ENCODE results near the gene RFK.

RFK gene

GRCh38 chr9:76396144-76396543 lies 1.9 kb upstream of the RFK start:
- peaks cover 31% of the 10 kb centered on the region for H3K4me1 Mint-ChIP-seq
- no peak overlapping the region for H3K4me3 Mint-ChIP-seq
- ATAC-seq (no peak), DNase-seq (no peak)
- no peaks in the 10 kb centered on the region for H3K9me3 Mint-ChIP-seq
- H3K27ac Mint-ChIP-seq, result no peak overlapping the region
- H3K27me3 Mint-ChIP-seq, result no peaks in the 10 kb centered on the region

- ATAC-seq (no peak), DNase-seq (no peak)
- Mint-ChIP-seq H3K9me3 (no peaks in the 10 kb centered on the region), H3K27ac (no peak overlapping the region), H3K4me1 (peaks cover 26% of the 10 kb centered on the region), H3K4me3 (peak overlapping the region; percentile 96 to 99), H3K27me3 (no peaks in the 10 kb centered on the region)
Measured at GRCh38 chr9:76395381-76395780, 1.2 kb upstream of the RFK start.

GRCh38 chr9:76394960-76395252 lies 680 bp upstream of the RFK start:
- Mint-ChIP-seq H3K4me3 (peak overlapping the region; percentile 96 to 99), H3K27ac (peak overlapping the region; percentile 97 to 98), H3K4me1 (peaks cover 21% of the 10 kb centered on the region), H3K27me3 (no peaks in the 10 kb centered on the region), H3K9me3 (no peaks in the 10 kb centered on the region)
- no peak for DNase-seq
- peak; percentile 72 for ATAC-seq

- DNase-seq (no peak), ATAC-seq (no peak)
- Mint-ChIP-seq H3K4me1 (peaks cover 20% of the 10 kb centered on the region), H3K4me3 (no peak overlapping the region), H3K27ac (no peak overlapping the region), H3K9me3 (no peaks in the 10 kb centered on the region), H3K27me3 (no peaks in the 10 kb centered on the region)
Measured at GRCh38 chr9:76390656-76391055, 3.6 kb downstream of the RFK start.

DNA sequence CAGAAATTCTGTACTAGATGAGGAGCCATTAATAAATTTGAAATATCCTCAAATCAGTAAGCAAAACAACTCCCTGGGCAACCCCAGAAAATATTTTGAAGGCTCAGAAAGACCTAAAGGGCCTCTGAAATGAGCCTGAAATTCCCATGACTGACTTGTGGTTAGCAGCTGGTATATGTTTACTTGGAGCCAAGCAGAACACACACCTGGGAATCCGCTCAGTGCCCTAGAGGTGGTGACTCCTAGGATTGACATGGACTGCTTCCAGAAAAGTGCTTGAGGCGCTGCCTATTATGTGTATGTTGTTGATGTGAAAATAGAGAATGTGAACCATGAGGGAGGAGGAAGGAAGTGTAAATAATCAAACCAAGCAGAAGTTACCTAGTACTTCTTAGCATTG lies 14.7 kb downstream of the RFK start:
- ATAC-seq, result no peak
- Mint-ChIP-seq H3K4me1 (no peaks in the 10 kb centered on the region), H3K9me3 (no peaks in the 10 kb centered on the region), H3K4me3 (no peak overlapping the region), H3K27me3 (no peaks in the 10 kb centered on the region), H3K27ac (no peak overlapping the region)
- DNase-seq, result no peak

GRCh38 chr9:76378367-76379073 lies 15.7 kb downstream of the RFK start:
- no peaks in the 10 kb centered on the region for H3K4me1 Mint-ChIP-seq
- no peaks in the 10 kb centered on the region for H3K9me3 Mint-ChIP-seq
- H3K4me3 Mint-ChIP-seq, result no peak overlapping the region
- H3K27ac Mint-ChIP-seq, result peak overlapping the region in 1 of 2 donors; percentile 20
- H3K27me3 Mint-ChIP-seq, result no peaks in the 10 kb centered on the region
- ATAC-seq (no peak), DNase-seq (no peak)

- H3K27ac Mint-ChIP-seq, result peak overlapping the region in 1 of 2 donors; percentile 64
- H3K9me3 Mint-ChIP-seq, result no peaks in the 10 kb centered on the region
- DNase-seq, result no peak
- H3K4me3 Mint-ChIP-seq, result no peak overlapping the region
- ATAC-seq, result no peak
- H3K4me1 Mint-ChIP-seq, result no peaks in the 10 kb centered on the region
- no peaks in the 10 kb centered on the region for H3K27me3 Mint-ChIP-seq
Measured at GRCh38 chr9:76377791-76378190, 16.4 kb downstream of the RFK start.

- Mint-ChIP-seq H3K9me3 (no peaks in the 10 kb centered on the region), H3K27me3 (no peaks in the 10 kb centered on the region), H3K27ac (no peak overlapping the region), H3K4me3 (no peak overlapping the region), H3K4me1 (no peaks in the 10 kb centered on the region)
- ATAC-seq (no peak), DNase-seq (no peak)
Measured at GRCh38 chr9:76374783-76375559, 19.3 kb downstream of the RFK start.

GRCh38 chr9:76373784-76374474 lies 20.3 kb downstream of the RFK start:
- no peaks in the 10 kb centered on the region for H3K4me1 Mint-ChIP-seq
- DNase-seq, result no peak
- H3K9me3 Mint-ChIP-seq, result no peaks in the 10 kb centered on the region
- no peak for ATAC-seq
- H3K4me3 Mint-ChIP-seq, result no peak overlapping the region
- no peak overlapping the region for H3K27ac Mint-ChIP-seq
- H3K27me3 Mint-ChIP-seq, result no peaks in the 10 kb centered on the region

- H3K27me3 Mint-ChIP-seq, result no peaks in the 10 kb centered on the region
- ATAC-seq, result no peak
- H3K9me3 Mint-ChIP-seq, result no peaks in the 10 kb centered on the region
- no peak overlapping the region for H3K27ac Mint-ChIP-seq
- DNase-seq, result no peak
- no peaks in the 10 kb centered on the region for H3K4me1 Mint-ChIP-seq
- H3K4me3 Mint-ChIP-seq, result no peak overlapping the region
Measured at GRCh38 chr9:76373173-76373783, 20.9 kb downstream of the RFK start.

GRCh38 chr9:76372336-76372735 lies 21.9 kb downstream of the RFK start:
- Mint-ChIP-seq H3K9me3 (no peaks in the 10 kb centered on the region), H3K4me3 (no peak overlapping the region), H3K4me1 (no peaks in the 10 kb centered on the region), H3K27me3 (no peaks in the 10 kb centered on the region), H3K27ac (no peak overlapping the region)
- DNase-seq (no peak), ATAC-seq (no peak)

DNA sequence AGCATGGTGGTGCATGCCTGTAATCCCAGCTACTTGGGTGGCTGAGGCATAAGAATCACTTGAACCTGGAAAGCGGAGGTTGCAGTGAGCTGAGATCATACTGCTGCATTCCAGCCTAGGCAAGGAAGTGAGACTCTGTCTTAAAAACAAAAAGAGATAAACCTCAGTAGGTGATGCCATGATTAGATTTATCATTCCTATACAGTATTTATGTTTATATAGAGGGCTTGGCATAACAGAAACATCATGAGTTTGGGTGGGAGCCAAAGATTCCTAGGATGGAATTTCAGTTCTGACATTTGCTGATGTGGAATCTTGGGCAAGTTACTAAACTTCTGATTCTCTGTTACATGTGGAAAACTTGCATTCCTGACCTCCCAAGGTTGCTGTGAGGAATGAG lies 22.3 kb downstream of the RFK start:
- no peak overlapping the region for H3K27ac Mint-ChIP-seq
- H3K9me3 Mint-ChIP-seq, result no peaks in the 10 kb centered on the region
- ATAC-seq, result no peak
- H3K27me3 Mint-ChIP-seq, result no peaks in the 10 kb centered on the region
- DNase-seq, result no peak
- H3K4me1 Mint-ChIP-seq, result no peaks in the 10 kb centered on the region
- no peak overlapping the region for H3K4me3 Mint-ChIP-seq

- DNase-seq, result no peak
- H3K9me3 Mint-ChIP-seq, result no peaks in the 10 kb centered on the region
- H3K27ac Mint-ChIP-seq, result no peak overlapping the region
- H3K4me1 Mint-ChIP-seq, result no peaks in the 10 kb centered on the region
- no peak for ATAC-seq
- H3K27me3 Mint-ChIP-seq, result no peaks in the 10 kb centered on the region
- H3K4me3 Mint-ChIP-seq, result no peak overlapping the region
Measured at GRCh38 chr9:76370396-76371023, 23.7 kb downstream of the RFK start.

DNA sequence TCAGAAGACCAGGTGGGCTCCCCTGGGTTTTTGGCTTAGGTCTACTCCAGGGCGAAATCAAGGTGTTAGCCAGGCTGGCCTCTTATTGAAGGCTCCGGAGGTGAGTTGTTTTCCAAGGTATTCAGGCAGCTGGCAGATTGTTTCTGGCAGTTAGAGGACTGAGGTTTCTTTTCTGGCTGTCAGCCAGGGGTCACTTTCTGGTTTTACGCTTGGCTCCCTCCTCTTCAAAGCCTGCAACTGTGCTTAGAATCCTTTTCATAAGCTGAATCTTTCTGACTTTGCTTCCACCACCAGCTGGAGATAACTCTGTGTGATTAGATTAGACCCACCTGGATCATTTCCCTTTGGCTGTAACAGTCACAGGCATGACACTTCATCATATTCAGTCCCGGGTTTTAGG lies 24.6 kb downstream of the RFK start:
- Mint-ChIP-seq H3K4me1 (no peaks in the 10 kb centered on the region), H3K27ac (no peak overlapping the region), H3K4me3 (no peak overlapping the region), H3K27me3 (peaks cover 6% of the 10 kb centered on the region), H3K9me3 (no peaks in the 10 kb centered on the region)
- DNase-seq (no peak), ATAC-seq (no peak)

- no peaks in the 10 kb centered on the region for H3K9me3 Mint-ChIP-seq
- H3K4me3 Mint-ChIP-seq, result no peak overlapping the region
- no peak for DNase-seq
Measured at GRCh38 chr9:76366275-76366674, 28.0 kb downstream of the RFK start.

More at GRCh38 chr9:76366275-76366674, 28.0 kb downstream of the RFK start:
- Mint-ChIP-seq H3K27me3 (peaks cover 18% of the 10 kb centered on the region), H3K27ac (no peak overlapping the region), H3K4me1 (no peaks in the 10 kb centered on the region)
- no peak for ATAC-seq

Data from stimulated activated naive CD8-positive, alpha-beta T cell treated with anti-CD3 and anti-CD28 coated beads, Interleukin-15, amount 100 ng/mL, for 72 hours (primary cell).